ENCODE results near the gene NLGN1.

NLGN1 gene

DNA sequence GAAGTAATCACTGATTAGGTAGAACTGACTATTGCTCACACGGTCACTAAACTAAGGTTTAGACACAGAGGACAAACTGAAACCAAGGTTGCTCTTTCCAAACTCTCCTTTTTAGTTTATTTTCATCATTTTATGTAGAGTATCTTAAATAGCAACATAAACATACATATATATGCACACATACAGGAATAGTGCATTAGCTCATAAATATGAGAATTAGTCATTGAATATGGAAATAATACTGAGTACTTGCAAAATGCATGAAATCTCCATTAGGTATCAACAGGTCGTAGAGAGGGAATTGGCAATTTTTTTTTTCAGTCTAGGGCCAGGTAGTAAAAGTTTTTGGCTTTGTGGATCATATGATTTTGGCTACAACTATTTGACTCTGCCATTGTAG is 557.1 kb downstream of the NLGN1 start:
- DNase-seq (ENCODE audit: low read depth in 2 of 3, low spot score in 2 of 3), result no peak

DNA sequence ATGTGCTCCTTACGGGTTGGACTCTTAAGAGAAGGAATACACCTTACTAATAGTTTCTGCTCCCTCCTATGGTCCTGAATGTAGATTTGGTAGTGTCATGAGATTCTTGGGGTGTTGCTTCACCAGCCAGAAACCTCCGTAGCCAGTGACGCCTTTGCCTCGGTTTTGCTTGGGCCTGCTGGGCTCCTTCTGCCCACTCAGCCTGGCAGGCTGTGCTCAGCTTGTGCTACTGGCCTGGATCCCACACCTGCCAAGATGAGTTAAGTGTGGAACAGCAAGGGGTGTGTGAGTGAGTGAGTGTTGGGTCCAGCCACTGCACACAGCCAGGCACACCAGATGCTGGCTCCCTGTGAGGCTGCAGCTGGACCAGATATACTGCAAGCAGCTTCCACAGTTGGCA is 560.1 kb downstream of the NLGN1 start:
- no peak for DNase-seq (ENCODE audit: low read depth in 2 of 3, low spot score in 2 of 3)

DNA sequence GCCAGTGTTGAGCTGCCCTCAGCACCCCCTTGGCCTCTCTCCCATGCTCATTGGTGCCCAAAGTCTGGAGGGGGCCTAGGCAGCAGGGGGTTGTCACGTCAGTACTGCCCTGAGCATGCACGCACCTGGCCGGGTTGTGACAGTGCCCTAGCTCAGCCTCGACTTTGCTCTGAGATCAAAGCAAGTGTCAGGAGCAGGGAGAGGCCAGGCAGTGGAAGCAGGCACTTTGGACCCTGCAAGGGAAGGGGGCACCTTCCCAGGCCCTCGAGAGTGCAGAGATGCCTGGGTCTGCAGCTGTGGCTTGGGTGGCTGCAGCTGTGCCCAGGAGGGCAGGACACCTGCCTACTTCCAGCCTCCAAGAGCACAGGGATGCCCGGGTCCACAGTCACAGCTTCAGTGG is 561.3 kb downstream of the NLGN1 start:
- no peak for DNase-seq (ENCODE audit: low read depth in 2 of 3, low spot score in 2 of 3)

DNA sequence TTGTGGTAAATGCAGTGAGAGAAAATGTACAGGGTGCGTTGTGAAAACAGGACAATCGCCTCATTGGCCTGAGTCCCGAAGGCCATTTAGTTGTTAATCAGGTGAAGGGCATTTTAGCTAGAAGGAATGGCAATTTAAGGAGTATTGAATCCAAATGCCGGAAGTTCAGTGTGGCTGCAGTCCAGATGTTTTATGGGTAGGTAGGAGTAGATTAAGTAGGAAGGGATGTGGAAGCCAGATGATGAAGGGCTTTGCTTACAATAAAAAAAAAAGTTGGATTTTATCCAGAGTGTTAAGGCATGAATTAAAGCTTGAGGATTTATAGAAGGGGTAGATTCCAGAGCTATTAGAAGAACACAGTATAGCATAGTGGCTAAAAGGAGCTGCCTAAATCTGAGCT is 572.7 kb downstream of the NLGN1 start:
- no peak for DNase-seq (ENCODE audit: low read depth in 2 of 3, low spot score in 2 of 3)

DNA sequence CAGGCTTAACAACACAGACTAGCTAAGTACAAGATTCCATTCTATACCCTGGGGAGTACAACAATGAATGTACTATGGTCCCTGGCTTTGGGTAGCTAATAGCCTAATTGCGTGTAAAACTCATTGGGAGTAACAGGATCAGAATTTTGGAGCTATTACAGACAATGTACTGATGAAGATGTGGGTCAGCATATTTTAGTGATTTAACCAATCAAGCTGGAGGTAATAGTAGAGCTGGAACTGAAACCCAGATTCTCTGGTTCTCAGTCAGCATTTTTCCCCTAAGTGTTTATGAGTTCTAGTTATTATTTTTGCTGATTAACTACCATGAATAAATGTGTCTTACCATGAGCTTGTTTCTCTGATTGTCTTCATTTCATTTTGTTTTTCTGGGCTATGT is 578.7 kb downstream of the NLGN1 start:
- no peak for DNase-seq (ENCODE audit: low read depth in 2 of 3, low spot score in 2 of 3)

DNA sequence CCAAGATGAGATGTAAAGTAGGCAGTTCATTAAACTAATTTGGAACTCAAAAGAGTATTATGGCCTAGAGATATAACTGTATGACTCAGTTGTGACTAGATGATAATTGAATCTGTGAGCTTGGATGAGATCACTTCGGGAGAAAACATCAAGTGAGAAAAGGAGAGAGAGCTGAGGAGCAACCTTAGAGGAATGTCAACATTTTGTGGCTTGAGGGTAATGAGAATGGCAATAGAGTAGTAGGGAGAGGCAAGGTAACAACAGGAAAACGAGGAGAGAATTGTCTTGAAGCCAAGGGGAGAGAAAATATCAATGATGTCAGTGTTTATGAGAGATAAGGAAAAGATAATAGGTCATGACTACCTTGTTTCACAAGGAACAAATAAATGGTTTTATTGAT is 580.2 kb downstream of the NLGN1 start:
- no peak for DNase-seq (ENCODE audit: low read depth in 2 of 3, low spot score in 2 of 3)

DNA sequence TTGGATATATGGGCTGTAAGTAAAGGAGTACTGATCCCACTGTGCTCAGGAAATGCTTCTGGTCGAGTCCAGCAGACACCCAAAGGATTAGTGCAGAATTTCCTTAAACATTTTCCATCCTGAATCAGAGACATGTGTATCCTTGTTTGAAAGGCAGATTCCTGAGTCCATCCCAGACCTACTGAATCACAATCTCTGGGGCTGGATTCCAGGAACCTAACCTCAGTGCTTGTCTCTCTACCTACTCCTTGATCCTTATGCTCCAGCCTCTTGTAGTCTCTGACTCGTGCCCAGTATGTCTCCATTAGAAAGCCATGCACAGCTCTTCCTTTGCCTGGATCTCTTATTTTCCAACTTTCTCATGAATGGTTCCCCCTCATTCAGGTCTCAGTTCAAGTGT is 585.8 kb downstream of the NLGN1 start:
- DNase-seq (ENCODE audit: low read depth in 2 of 3, low spot score in 2 of 3), result no peak

DNA sequence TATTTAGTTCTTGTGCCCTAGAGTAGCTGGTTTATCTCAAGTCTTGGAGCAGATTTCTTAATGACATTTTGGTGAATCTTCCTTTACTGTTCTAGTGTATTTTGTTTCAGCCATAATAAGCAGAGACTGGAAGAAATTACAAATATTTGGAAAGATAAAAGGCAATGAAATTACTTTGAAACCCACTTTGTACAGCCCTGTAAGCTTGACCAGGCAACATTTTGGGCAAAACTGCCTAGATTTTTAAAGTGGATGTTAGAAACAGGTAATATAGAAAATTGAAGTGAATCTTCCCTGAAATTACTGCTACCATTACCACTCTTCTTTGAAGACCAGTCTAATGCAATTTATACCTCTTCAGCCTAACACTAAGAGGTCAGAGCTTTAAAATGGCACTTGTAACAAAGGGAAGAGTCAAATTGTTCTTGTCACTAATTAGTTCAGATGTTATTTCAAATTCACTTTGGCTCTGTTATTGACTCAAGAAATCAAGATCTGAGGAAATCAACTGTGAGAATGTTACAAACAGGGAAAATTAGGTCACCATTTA is 589.4 kb downstream of the NLGN1 start:
- DNase-seq (ENCODE audit: low read depth in 2 of 3, low spot score in 2 of 3), result no peak

DNA sequence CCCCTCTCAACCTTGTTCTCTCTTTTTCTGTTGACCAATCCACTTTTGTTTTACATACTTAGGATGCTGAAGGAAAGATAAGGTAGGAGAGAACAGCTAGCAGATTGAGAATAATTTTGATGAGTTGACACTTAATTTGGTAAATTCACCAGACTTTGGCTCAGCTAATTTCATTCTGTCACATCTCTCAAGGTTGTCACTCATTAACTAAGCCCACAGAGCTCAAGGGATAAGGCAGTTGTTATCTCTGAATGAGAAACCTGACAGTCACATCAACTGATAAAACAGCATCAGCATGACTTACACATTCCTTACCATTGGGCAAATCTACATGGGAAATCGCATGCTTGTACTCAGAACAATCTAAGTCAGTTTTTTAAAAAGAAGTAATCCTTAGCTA is 591.4 kb downstream of the NLGN1 start:
- no peak for DNase-seq (ENCODE audit: low read depth in 2 of 3, low spot score in 2 of 3)

DNA sequence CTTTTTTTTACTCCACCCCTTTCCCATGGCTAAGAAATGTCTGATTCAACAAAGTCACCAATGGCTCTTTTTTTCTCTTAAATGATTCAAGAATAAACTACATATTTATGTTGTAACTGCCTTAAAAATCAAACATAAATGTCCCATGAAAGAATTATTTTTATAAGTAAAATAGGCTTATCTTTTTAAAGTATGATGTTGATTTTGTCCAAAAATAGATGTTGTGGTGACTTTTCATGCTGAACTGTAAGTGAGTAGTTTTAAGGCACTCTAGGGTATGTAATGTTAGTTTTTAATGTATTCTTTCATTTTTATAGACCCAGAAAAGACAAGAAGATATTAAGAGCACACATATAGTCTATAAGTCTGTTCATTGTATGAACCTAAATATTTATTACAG is 594.9 kb downstream of the NLGN1 start:
- no peak for DNase-seq (ENCODE audit: low read depth in 2 of 3, low spot score in 2 of 3)

DNA sequence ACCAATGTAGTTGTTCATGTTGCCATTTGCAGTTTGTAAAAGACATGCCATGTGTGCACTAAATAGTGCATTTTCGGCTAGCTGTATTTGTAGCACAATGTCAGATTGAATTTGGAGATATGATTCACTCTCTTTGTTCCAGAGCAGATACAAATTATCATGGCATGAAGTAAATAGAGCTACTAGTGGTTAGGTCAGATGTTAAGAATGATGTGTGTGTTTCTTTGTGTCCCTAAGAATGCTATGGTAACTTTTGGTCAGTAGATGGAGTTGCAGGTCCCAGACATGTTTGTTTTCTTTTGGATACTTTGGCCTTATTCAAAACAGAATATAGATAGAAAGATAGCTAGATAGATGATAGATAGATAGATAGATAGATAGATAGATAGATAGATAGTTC is 595.8 kb downstream of the NLGN1 start:
- no peak for DNase-seq (ENCODE audit: low read depth in 2 of 3, low spot score in 2 of 3)

DNA sequence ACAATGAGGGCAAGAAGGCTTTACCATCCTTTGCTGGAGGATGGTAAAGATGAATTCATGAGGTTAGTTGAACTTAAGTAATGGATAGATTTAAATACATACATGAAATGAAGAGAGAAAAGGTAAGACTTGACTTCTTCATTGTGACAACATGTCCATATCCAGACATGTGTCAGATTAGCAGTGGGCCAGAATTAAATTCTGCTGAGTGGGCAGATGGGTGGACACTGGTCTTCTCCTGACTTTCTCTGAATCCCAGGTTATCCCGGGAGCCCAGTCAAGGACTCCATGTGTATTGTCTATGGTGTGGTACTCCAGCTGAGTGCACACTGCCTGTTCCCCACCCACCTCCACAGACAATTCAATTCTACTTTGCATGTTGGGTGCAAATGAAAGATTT is 603.1 kb downstream of the NLGN1 start:
- DNase-seq (ENCODE audit: low read depth in 2 of 3, low spot score in 2 of 3), result no peak

DNA sequence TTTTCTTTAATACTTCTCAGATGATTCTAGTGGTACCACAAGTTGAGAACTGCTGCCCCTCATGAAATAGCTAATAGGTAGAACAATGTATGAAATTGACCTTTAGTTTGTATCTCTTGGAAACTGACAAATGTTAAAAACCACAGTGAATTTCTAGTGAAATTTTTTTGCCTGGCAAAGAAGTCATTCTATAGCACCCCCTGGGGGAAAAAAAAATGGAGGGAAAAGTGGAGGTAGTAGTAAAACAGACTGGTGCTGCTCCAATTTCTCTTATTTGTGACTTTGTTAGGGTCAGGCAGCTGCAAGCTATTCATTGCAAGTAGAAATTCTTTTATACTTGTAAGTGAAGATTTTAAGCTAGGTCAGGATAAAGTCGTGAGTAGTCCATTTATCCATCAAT is 605.0 kb downstream of the NLGN1 start:
- no peak for DNase-seq (ENCODE audit: low read depth in 2 of 3, low spot score in 2 of 3)

DNA sequence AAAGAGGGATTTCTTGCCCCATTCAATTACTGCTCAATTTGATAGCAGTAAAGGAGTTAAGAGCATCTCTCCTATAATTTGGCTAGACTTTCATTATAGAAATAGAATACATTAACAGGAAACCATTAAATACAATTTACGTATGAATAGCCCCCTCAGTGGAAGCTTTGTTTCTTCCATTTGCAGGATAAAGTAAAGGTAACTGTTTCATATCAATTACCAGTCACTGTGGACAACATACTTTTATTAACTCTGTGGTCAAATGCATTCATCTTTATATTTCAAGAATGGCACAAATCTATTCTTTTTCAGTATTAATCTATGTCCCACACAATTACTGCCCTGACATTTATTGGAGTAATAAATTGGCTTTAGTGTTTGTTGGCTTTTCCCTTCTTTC is 613.4 kb downstream of the NLGN1 start:
- no peak for DNase-seq (ENCODE audit: low read depth in 2 of 3, low spot score in 2 of 3)

DNA sequence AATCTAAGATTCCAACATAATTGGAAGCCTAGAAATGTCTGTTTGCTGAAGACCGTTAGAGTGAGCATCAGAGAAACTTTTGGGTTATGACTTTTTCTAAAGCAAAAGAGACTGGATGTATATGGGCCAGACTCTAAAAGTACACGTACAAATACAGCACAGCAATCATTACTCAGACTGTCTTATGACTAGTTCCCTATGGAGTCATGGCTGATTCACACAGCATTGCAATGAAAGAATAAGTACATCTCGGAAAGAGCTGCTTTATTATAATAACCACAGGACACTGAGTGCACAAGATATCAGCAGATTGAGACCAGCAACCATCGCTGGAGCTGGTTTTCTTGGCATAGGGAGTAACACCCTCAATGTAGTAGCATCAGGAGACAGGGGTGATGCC is 618.6 kb downstream of the NLGN1 start:
- no peak for DNase-seq (ENCODE audit: low read depth in 2 of 3, low spot score in 2 of 3)

DNA sequence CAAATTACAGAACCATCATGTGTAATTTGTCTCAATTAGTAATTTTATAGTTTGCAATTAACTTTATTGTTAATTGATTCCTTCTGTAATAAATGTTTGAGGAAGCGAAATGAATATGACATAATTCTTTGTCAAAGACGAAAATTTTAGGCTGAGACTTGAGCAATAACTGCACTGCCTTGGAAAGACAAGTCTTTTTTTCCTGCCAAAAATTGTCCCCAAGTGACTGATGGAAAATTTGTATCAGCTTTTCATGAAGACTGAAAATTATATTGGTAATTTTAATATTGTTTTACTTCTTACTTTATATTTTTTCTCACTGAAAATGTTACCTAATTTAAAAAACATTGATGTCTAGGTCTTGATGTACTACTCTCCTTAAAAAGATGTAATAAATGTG is 622.6 kb downstream of the NLGN1 start:
- no peak for DNase-seq (ENCODE audit: low read depth in 2 of 3, low spot score in 2 of 3)

DNA sequence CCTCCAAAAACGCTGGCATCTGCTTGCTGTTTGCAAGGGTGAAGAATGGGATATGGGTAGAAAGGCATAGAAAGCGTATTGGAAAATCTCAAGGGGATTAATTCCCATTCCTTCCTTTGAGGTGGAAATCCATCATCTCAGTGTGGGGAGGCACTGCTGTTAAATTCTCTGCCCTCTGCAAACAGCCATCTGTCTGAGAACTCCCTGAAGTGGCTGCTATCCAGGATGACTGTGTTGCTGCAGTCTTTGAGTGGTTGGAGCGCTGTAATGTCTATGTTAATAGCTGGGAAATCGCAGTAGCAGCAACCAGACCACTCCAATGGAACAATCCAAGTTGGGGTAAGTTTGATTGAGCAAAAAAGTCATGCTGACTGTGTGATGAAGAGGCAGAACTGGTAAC is 625.9 kb downstream of the NLGN1 start:
- no peak for DNase-seq (ENCODE audit: low read depth in 2 of 3, low spot score in 2 of 3)

DNA sequence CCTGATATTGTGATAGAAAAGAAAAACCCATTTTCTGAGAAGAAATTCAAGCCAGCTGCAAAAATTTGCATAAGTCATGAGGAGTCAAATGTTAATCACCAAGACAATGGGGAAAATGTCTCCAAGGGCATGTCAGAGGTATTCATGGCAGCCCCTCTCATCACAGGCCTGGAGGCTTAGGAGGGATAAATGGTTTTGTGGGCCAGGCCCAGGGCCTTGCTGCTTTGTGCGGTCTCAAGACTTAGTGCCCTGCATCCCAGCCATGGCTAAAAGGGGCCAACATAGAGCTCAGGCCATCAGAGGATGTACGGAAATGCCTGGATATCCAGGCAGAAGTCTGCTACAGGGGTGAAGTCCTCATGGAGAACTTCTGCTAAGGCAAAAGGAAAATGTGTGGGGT is 631.1 kb downstream of the NLGN1 start:
- no peak for DNase-seq (ENCODE audit: low read depth in 2 of 3, low spot score in 2 of 3)

DNA sequence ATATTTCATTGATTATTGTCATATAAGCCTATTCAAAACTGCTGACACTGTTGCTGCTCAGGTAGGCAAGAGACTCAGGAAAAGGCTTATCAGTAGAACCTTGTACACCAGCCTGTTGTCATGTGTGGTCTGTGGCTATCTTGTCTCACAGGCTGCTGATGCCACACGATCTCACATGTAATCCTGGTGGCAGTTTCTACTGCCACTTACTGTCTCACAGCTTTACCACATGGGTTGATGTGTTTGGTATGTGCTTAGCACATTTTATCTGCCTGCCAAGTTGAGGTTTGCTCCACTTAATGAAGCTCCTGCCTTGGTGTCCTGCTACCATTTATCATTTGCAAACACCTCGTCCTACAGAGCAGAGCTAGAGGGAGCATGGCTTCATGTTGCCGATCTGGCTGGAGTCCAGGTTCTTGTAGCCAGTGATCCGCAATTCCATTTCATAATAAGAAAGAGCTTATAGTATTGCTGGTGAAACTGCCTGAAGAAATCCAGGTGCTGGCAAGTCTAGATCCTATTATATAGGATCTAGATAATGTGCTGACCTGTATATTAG is 637.9 kb downstream of the NLGN1 start:
- no peak for DNase-seq (ENCODE audit: low read depth in 2 of 3, low spot score in 2 of 3)

DNA sequence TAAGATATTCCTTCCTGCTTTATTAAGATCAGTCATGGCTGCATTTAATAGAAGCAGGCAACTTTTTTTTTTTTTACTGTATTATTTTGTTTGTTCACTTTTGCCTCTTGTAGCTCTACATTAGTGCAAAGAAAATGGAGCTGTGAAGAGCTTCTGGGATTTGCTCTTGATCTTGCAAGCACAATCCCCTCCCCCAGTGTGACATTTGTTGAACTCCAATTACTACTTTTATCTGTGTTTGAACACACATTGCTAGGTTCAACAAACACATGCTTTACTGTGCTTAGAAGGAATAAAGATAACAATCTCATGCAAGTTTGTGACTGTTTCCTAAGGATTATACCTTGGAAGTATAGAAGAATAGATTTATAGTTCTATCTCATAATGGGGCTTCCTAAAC is 648.8 kb downstream of the NLGN1 start:
- DNase-seq (ENCODE audit: low read depth in 2 of 3, low spot score in 2 of 3), result no peak

DNA sequence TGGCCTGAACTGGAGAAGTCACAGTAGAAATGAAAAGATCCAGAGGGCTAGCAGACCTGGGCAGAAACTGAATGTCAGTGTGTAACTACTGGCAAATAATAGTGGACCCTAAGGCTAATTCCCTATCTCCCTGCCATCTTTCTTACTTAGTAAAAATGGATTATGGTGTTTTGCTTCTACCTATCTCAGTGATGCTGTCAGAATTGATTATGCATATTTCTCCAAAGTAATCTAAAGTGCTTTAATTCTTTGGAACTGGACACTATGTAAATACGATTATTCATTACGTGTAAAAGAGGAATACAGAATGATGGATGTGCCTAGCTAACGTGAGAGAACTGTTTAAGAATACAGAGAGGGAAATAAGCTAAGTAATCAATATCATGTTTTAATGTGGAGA is 651.9 kb downstream of the NLGN1 start:
- no peak for DNase-seq (ENCODE audit: low read depth in 2 of 3, low spot score in 2 of 3)

DNA sequence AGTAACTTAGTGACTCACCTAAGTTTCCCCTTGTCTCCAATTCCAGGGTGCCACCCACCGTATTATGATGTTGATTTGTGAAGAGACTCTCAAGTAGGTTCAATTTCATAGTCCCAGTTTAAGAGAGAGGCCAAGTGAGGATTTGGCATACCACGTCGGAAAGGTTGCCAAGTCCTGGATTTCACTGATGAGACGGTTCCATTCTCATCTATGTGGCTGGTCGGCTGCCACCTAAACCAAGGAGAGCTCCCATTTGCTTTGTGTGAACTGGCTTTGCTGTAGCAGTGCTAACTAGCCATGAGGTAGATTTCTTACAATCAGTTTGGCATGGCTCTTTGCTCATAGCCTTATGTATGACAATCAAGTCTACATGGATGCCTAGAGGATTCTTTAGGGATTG is 653.6 kb downstream of the NLGN1 start:
- DNase-seq (ENCODE audit: low read depth in 2 of 3, low spot score in 2 of 3), result no peak

DNA sequence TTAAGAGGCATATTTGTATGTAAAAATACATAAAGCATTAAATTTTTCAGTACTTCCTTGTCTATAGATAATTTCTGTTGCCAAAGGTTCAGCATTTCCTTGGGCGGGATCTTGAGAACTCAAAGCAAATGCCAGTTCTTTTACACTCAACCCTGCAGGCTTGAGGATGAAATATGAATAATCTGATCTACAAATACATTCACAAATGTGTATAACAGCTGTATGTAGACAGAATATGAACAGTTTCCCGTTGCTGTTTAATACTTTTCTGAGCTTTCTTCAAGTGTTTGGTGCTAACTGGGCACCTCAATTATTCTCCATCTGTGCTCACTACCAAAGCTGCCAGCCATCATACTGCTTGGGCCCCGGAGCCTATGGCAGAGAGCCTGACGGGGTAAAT is 661.3 kb downstream of the NLGN1 start:
- DNase-seq (ENCODE audit: low read depth in 2 of 3, low spot score in 2 of 3), result no peak

DNA sequence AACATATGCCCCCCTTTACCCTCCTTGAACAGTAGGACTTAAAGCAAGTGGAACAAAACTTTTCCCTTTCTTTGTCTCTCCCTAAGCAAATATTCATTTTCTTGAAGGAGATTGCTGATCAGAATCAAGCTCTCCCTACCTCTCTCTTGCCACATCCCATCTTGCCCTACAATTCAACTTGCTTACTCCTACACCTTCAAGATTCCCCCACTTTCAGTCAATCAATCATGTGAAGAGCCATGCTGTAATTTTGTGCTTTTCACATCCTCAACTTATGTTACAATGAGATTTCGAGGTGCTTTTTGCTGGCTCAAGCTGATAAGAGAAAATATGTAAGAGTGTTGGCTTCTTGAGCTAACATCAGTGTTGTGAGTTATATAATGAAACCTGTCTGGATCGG is 662.9 kb downstream of the NLGN1 start:
- DNase-seq (ENCODE audit: low read depth in 2 of 3, low spot score in 2 of 3), result no peak

All from activated CD8-positive, alpha-beta memory T cell treated with anti-CD3 and anti-CD28 coated beads for 48 hours (primary cell).